H9 (cell line): ENCODE results near the gene AMDHD2. TPM values are rescaled to one million over a fixed set of nuclear protein-coding genes. Genes with fewer than 3 reads are reported as not detected.

ENCODE experiments used
- DNase-seq: peaks from one replicate; pipeline ENCODE4 v3.0.0-alpha.2; 2017
- H2AFZ ChIP-seq: one replicate; pipeline ENCODE4 v1.6.1; 2013; ENCODE audit warnings: mild to moderate bottlenecking, low read length, control low read depth, moderate library complexity
- H2AK5ac ChIP-seq: 2 replicates; pipeline ENCODE4 v1.6.1; 2013; ENCODE audit warnings: low read length, control low read depth, mixed read lengths; ENCODE audit not compliant: insufficient read length
- H2BK120ac ChIP-seq: one replicate; pipeline ENCODE4 v1.6.1; 2013; ENCODE audit warnings: low read depth, mild to moderate bottlenecking, low read length, control low read depth, inconsistent platforms; ENCODE audit not compliant: poor library complexity, severe bottlenecking
- H2BK12ac ChIP-seq: 2 replicates; pipeline ENCODE4 v1.6.1; 2013; ENCODE audit warnings: low read length, control low read depth, mixed read lengths, low read depth; ENCODE audit not compliant: insufficient read length
- H2BK15ac ChIP-seq: 2 replicates; pipeline ENCODE4 v1.6.1; 2013; ENCODE audit warnings: low read depth, low read length, control low read depth
- H2BK20ac ChIP-seq: one replicate; pipeline ENCODE4 v1.6.1; 2013; ENCODE audit warnings: low read depth, mild to moderate bottlenecking, low read length, control low read depth, inconsistent platforms; ENCODE audit not compliant: poor library complexity, severe bottlenecking
- H2BK5ac ChIP-seq: 2 replicates; pipeline ENCODE4 v1.6.1; 2013; ENCODE audit warnings: low read length, control low read depth, mixed read lengths; ENCODE audit not compliant: insufficient read length
- H3K14ac ChIP-seq: 2 replicates; pipeline ENCODE4 v1.6.1; 2013; ENCODE audit warnings: low read length, control low read depth; ENCODE audit not compliant: insufficient read depth
- H3K18ac ChIP-seq: 2 replicates; pipeline ENCODE4 v1.6.1; 2013; ENCODE audit warnings: low read depth, mild to moderate bottlenecking, mixed read lengths, low read length, control low read depth; ENCODE audit not compliant: insufficient read length
- H3K23ac ChIP-seq: 2 replicates; pipeline ENCODE4 v1.6.1; 2013; ENCODE audit warnings: low read length, control low read depth, mixed read lengths, low read depth; ENCODE audit not compliant: insufficient read length
- H3K23me2 ChIP-seq: 2 replicates; pipeline ENCODE4 v1.6.1; 2013; ENCODE audit warnings: low read depth, mild to moderate bottlenecking, mixed read lengths, low read length, control low read depth; ENCODE audit not compliant: insufficient read length, poor library complexity, severe bottlenecking
- H3K27ac ChIP-seq: 2 replicates; pipeline ENCODE4 v1.5.1; 2013; ENCODE audit warnings: low read length, control low read depth, mixed read lengths, low read depth; ENCODE audit not compliant: insufficient read length
- H3K27me3 ChIP-seq: 2 replicates; pipeline ENCODE4 v1.6.1; 2013; ENCODE audit warnings: low read length, control low read depth, inconsistent platforms; ENCODE audit not compliant: insufficient read depth
- H3K4ac ChIP-seq: 2 replicates; pipeline ENCODE4 v1.6.1; 2013; ENCODE audit warnings: low read depth, mild to moderate bottlenecking, control low read depth, inconsistent platforms, low read length, moderate library complexity
- H3K4me1 ChIP-seq: 2 replicates; pipeline ENCODE4 v1.6.1; 2013; ENCODE audit warnings: low read length, control low read depth, inconsistent platforms; ENCODE audit not compliant: insufficient read depth
- H3K4me2 ChIP-seq: 2 replicates; pipeline ENCODE4 v1.6.1; 2013; ENCODE audit warnings: low read length, control low read depth, mixed read lengths; ENCODE audit not compliant: insufficient read length, insufficient read depth
- H3K56ac ChIP-seq: 2 replicates; pipeline ENCODE4 v1.6.1; 2013; ENCODE audit warnings: low read depth, mild to moderate bottlenecking, mixed read lengths, low read length, control low read depth; ENCODE audit not compliant: insufficient read length
- H3K79me1 ChIP-seq: 2 replicates; pipeline ENCODE4 v1.6.1; 2013; ENCODE audit warnings: low read depth, mild to moderate bottlenecking, moderate library complexity, low read length, control low read depth, inconsistent platforms; ENCODE audit not compliant: insufficient read depth, poor library complexity, severe bottlenecking
- H3K79me2 ChIP-seq: 2 replicates; pipeline ENCODE4 v1.6.1; 2013; ENCODE audit warnings: low read length, control low read depth, inconsistent platforms; ENCODE audit not compliant: insufficient read depth
- H3K9ac ChIP-seq: 2 replicates; pipeline ENCODE4 v1.6.1; 2013; ENCODE audit warnings: low read length, control low read depth, mixed read lengths; ENCODE audit not compliant: insufficient read length; ENCODE audit errors: extremely low read depth
- H3K9me3 ChIP-seq: one replicate; pipeline ENCODE4 v1.6.1; 2013; ENCODE audit warnings: low read depth, low read length, inconsistent platforms; ENCODE audit not compliant: control insufficient read depth
- H3T11ph ChIP-seq: one replicate; pipeline ENCODE4 v1.6.1; 2013; ENCODE audit warnings: mild to moderate bottlenecking, low read length, control low read depth, inconsistent platforms
- H4K20me1 ChIP-seq: one replicate; pipeline ENCODE4 v1.6.1; 2013; ENCODE audit not compliant: control insufficient read depth, insufficient read length, insufficient read depth
- H4K5ac ChIP-seq: 2 replicates; pipeline ENCODE4 v1.6.1; 2013; ENCODE audit warnings: low read depth, mild to moderate bottlenecking, mixed read lengths, low read length, control low read depth; ENCODE audit not compliant: insufficient read length
- H4K8ac ChIP-seq: replicated peaks from 2 replicates; pipeline ENCODE4 v1.6.1; 2013; ENCODE audit warnings: low read length, control low read depth, mixed read lengths, low read depth; ENCODE audit not compliant: insufficient read length
- H4K91ac ChIP-seq: 2 replicates; pipeline ENCODE4 v1.6.1; 2013; ENCODE audit warnings: low read depth, mild to moderate bottlenecking, moderate library complexity, mixed read lengths, low read length, control low read depth; ENCODE audit not compliant: insufficient read length
- H3K27ac Mint-ChIP-seq, 3 experiments: 2 replicates in 2 of 3; 3 replicates in 1 of 3; pipeline ENCODE4 v1.8.0; 2020 to 2021; ENCODE audit warnings: mixed read lengths in 3 of 3, mild to moderate bottlenecking in 1 of 3, moderate library complexity in 1 of 3
- H3K27me3 Mint-ChIP-seq: 2 replicates; pipeline ENCODE4 v1.8.0; 2021; ENCODE audit warnings: low read depth, mild to moderate bottlenecking, moderate library complexity, mixed read lengths
- H3K36me3 Mint-ChIP-seq, 3 experiments: 2 replicates in 2 of 3; 3 replicates in 1 of 3; pipeline ENCODE4 v1.8.0; 2020 to 2021; ENCODE audit warnings: low read depth in 3 of 3, mixed read lengths in 3 of 3; ENCODE audit not compliant: insufficient read depth in 1 of 3
- H3K4me1 Mint-ChIP-seq, 2 experiments: 2 replicates each; pipeline ENCODE4 v1.8.0; 2020; ENCODE audit warnings: mixed read lengths in 2 of 2
- H3K4me3 Mint-ChIP-seq, 2 experiments: 2 replicates in 1 of 2; 3 replicates in 1 of 2; pipeline ENCODE4 v1.8.0; 2020 to 2021; ENCODE audit warnings: mild to moderate bottlenecking in 2 of 2, mixed read lengths in 2 of 2, moderate library complexity in 1 of 2
- H3K9me3 Mint-ChIP-seq, 2 experiments: 2 replicates in 1 of 2; 3 replicates in 1 of 2; pipeline ENCODE4 v1.8.0; 2020; ENCODE audit warnings: mild to moderate bottlenecking in 2 of 2, mixed read lengths in 2 of 2, moderate library complexity in 1 of 2
- WGBS: extraction: QIAGEN DNeasy Blood & Tissue Kit; methylation state at CpG from one replicate; pipeline ENCODE4 v1.1.7; 2013; ENCODE audit warnings: missing lambda C conversion rate, low lambda C conversion rate, mixed read lengths; ENCODE audit not compliant: insufficient read length; ENCODE audit errors: extremely low coverage; 5-methylcytosine and 5-hydroxymethylcytosine counted together
- total RNA-seq: library from RNA; stranded (reverse); gene quantifications from 2 replicates; pipeline ENCODE4 v1.2.1, GENCODE V29; 2021
- TF ChIP-seq, protein P1 (sequence below): fragments of 200-600 bp; sonication (generic); conservative IDR thresholded peaks from 3 replicates; pipeline ENCODE4 v1.8.0; 2021; ENCODE audit warnings: antibody characterized with exemption, mild to moderate bottlenecking

The AMDHD2 gene
- total RNA-seq, 1 experiment from 2014 or later: 61.5 TPM

DNA sequence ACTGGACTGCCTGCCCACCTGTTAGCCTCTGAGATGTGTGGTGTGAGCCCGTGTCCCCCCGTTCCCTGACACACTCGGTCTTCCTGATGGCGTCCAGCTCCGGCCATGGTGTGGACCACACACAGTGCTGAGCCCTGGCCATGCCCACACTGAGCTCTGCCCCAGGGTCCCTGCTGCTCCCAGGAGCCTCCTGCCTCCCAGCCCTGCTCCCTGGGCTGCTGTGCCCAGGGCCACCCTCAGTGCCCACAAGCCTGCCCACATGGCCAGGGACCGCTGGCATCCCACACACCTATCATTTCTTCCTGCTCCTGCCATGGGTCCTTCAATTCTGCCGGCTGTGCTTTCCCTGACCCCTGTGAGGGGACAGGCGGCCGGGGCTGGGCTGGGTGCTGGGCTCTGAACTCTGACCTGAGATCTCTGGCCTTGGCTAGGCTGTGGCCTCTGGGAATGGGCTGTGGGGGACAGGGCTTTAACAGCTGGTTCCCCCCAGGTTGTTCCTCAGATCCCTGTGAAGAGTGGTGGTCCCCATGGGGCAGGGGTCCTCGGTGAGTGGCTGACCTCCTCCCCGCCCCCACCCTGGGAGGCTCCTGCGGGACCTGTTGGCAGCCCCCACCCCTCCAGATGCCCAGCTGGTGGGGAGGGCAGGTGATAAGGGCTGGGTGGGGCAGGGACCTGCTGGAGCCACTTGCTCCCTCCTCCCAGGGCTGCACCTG is 7.1 kb downstream of the AMDHD2 start:
- no peaks in the 10 kb centered on the region for H3K27me3 Mint-ChIP-seq
- no peaks in the 10 kb centered on the region for H3K79me2 ChIP-seq
- H2AK5ac ChIP-seq: no peak overlapping the region
- peaks cover 5 to 47% (median 20%) of the 10 kb centered on the region in 3 experiments; a peak in 6 of 7 replicates for H3K36me3 Mint-ChIP-seq
- H3K4me3 Mint-ChIP-seq: no peak overlapping the region
- no peak overlapping the region for H3K4ac ChIP-seq
- H3K18ac ChIP-seq: no peak overlapping the region
- no peak overlapping the region for H2AFZ ChIP-seq
- no CpG with 5 or more reads among the region's 12 CpGs for WGBS
- H3K27ac ChIP-seq: no peak overlapping the region
- no peak overlapping the region for H4K91ac ChIP-seq
- H3T11ph ChIP-seq: no peak overlapping the region
- H3K27me3 ChIP-seq: no peaks in the 10 kb centered on the region
- no peak overlapping the region for H2BK5ac ChIP-seq
- H3K27ac Mint-ChIP-seq: no peak overlapping the region; a peak in 1 of 7 replicates
- H2BK12ac ChIP-seq: no peak overlapping the region
- H3K14ac ChIP-seq: no peak overlapping the region
- H3K79me1 ChIP-seq: no peaks in the 10 kb centered on the region
- H4K20me1 ChIP-seq: no peaks in the 10 kb centered on the region
- TF ChIP-seq, protein P1, sequence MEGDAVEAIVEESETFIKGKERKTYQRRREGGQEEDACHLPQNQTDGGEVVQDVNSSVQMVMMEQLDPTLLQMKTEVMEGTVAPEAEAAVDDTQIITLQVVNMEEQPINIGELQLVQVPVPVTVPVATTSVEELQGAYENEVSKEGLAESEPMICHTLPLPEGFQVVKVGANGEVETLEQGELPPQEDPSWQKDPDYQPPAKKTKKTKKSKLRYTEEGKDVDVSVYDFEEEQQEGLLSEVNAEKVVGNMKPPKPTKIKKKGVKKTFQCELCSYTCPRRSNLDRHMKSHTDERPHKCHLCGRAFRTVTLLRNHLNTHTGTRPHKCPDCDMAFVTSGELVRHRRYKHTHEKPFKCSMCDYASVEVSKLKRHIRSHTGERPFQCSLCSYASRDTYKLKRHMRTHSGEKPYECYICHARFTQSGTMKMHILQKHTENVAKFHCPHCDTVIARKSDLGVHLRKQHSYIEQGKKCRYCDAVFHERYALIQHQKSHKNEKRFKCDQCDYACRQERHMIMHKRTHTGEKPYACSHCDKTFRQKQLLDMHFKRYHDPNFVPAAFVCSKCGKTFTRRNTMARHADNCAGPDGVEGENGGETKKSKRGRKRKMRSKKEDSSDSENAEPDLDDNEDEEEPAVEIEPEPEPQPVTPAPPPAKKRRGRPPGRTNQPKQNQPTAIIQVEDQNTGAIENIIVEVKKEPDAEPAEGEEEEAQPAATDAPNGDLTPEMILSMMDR: no peak
- H2BK20ac ChIP-seq: no peak overlapping the region
- peaks cover 4 to 8% of the 10 kb centered on the region in 2 experiments for H3K4me1 Mint-ChIP-seq
- no peak overlapping the region for H3K9ac ChIP-seq
- H4K8ac ChIP-seq: no peak overlapping the region
- no peak overlapping the region for H2BK15ac ChIP-seq
- no peak overlapping the region for H3K56ac ChIP-seq
- no peak overlapping the region for H2BK120ac ChIP-seq
- no peaks in the 10 kb centered on the region for H3K9me3 ChIP-seq
- no peak for DNase-seq
- H3K9me3 Mint-ChIP-seq: no peaks in the 10 kb centered on the region
- no peaks in the 10 kb centered on the region for H3K4me1 ChIP-seq
- H3K23me2 ChIP-seq: peaks cover 3% of the 10 kb centered on the region
- no peak overlapping the region for H3K23ac ChIP-seq
- H4K5ac ChIP-seq: no peak overlapping the region
- no peak overlapping the region for H3K4me2 ChIP-seq
